Brain microvascular endothelial cell (primary cell): ENCODE results near the gene FUS.

Experiments
- DNase-seq: peaks from one replicate; pipeline ENCODE4 v3.0.0-alpha.2; 2020
- H3K27ac ChIP-seq: fragments of 250-450 bp; sonication (Bioruptor Pico); 2 replicates; pipeline ENCODE4 v1.5.1; 2020; ENCODE audit warnings: mild to moderate bottlenecking, moderate library complexity
- H3K27me3 ChIP-seq: fragments of 250-450 bp; sonication (Bioruptor Pico); replicated peaks from 2 replicates; pipeline ENCODE4 v1.5.1; 2020; ENCODE audit warnings: mild to moderate bottlenecking
- H3K36me3 ChIP-seq: fragments of 250-450 bp; sonication (Bioruptor Pico); replicated peaks from 2 replicates; pipeline ENCODE4 v1.5.1; 2020; ENCODE audit warnings: mild to moderate bottlenecking
- H3K4me3 ChIP-seq: 2 replicates; pipeline ENCODE4 v1.5.1; 2011; ENCODE audit warnings: low read depth, mild to moderate bottlenecking, control low read depth, low read length, moderate library complexity
- in situ Hi-C: cut with HindIII; loops from 2 replicates; pipeline ENCODE4 v1.10.0; 2017; ENCODE audit warnings: low sequenced_read_pairs, low pct_ligation_motif_present
- TF ChIP-seq, protein P1 (sequence below): IDR thresholded peaks from 2 replicates; pipeline ENCODE4 v1.5.1; 2011; ENCODE audit warnings: low read depth, mild to moderate bottlenecking, moderate library complexity, low read length, control low read depth, inconsistent platforms; ENCODE audit errors: missing control alignments

Gene FUS

DNA sequence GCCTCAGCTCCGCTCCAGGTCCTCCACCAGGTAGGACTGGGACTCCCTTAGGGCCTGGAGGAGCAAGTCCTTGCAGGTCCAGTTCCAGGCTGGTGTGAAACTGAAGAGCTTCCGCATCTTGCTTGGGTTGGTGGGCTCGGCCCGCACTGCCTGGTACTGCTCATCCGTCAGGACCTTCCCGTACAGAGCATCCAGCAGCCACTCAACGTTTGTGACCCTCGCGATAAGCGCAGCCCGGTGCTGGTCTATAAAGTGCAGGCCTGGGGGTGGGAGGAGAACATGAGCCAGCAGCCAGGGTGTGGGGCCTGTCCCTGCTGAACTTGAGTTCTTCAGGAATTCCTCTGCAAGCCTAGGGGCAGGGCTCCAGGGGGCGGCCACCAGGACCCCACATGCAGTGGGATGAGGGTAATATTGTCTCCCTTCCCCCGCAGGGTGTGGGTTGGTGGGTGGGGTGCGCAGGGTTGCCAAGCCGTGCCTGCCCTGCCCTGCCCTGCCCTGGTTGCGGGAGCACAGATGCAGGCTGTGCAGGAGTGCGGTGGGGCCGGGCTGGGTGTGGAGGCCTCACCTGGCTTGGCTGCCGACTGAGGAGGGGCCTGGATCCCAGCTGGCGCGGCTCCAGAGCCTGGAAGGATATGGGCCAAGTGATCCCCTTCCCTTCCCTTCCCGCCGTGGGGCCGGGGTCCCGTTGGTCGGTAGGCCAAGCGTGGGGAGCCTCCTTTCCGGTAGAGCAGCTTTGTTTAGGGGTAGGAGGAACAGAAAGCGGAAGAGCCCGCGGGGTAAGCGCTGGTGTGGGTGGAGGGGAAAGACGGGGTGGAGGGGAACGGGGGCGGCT, 21.9 kb downstream of the FUS start:
- H3K4me3 ChIP-seq: peak overlapping the region; percentile 65
- H3K27me3 ChIP-seq: no peaks in the 10 kb centered on the region
- H3K27ac ChIP-seq: no peak overlapping the region
- in situ Hi-C loops: no loop called here
- H3K36me3 ChIP-seq: peaks cover 11% of the 10 kb centered on the region
- TF ChIP-seq, protein P1, sequence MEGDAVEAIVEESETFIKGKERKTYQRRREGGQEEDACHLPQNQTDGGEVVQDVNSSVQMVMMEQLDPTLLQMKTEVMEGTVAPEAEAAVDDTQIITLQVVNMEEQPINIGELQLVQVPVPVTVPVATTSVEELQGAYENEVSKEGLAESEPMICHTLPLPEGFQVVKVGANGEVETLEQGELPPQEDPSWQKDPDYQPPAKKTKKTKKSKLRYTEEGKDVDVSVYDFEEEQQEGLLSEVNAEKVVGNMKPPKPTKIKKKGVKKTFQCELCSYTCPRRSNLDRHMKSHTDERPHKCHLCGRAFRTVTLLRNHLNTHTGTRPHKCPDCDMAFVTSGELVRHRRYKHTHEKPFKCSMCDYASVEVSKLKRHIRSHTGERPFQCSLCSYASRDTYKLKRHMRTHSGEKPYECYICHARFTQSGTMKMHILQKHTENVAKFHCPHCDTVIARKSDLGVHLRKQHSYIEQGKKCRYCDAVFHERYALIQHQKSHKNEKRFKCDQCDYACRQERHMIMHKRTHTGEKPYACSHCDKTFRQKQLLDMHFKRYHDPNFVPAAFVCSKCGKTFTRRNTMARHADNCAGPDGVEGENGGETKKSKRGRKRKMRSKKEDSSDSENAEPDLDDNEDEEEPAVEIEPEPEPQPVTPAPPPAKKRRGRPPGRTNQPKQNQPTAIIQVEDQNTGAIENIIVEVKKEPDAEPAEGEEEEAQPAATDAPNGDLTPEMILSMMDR: no peak
- DNase-seq: no peak

DNA sequence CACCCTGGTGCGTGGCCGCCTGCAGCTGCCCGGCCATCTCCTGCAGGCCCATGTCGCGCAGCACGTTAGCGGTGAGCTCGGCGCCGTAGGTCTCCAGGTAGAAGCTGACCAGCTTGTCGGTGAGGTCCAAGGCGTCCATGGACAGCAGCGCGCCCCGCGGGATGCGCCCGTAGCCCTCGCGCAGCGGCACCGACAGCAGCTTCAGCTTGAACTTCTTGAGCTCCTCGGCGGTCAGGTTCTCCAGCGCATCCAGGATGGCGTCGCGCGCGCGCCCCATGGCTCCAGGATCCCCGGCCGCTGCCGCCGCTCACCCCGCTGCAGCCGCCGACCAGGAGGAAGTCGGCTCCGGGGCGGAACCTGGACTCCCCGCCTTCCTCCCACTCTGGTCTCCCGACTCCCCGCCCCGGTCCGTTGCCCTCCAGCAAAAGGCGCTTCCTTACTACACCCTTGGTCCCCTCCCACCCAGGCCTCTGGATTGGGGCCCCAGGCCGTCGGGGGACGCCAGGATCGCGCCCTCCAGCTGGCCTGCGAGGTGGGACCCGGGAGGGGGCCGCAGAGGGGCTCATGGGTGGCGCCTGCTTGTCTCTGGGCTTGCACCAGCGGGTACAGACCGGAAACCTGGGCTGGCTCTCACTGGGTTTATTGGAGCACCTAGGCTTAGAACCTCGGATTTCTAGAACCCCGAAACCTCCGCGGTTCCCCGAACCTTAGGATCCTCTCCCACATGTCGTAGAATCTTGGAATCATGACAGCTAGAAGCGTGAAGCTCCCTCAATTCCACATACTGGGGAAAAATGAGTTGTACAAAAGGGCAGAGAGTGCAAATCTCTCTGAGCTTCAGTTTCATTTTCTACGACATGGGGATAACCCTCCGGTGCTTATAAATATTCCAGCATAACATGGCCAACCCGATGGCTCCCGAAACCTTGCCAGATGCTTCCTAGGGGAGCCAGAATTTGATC, 22.8 kb downstream of the FUS start, which contains the start of gene PYCARD:
Gene PYCARD, minus strand, starts transcription at position 347 of the 962 bp plus-strand sequence. Its CDS starts 70 bp downstream, at position 277.
- Histone ChIP-seq H3K4me3 (peak within 1 kb of the TSS; percentile 65), H3K27me3 (peaks cover 1% of the 10 kb centered on the region), H3K27ac (no peak within 1 kb of the TSS), H3K36me3 (peaks cover 5% of the 10 kb centered on the region)
- DNase-seq: no peak
- in situ Hi-C loops: no loop called here
- TF ChIP-seq, protein P1: no peak

DNA sequence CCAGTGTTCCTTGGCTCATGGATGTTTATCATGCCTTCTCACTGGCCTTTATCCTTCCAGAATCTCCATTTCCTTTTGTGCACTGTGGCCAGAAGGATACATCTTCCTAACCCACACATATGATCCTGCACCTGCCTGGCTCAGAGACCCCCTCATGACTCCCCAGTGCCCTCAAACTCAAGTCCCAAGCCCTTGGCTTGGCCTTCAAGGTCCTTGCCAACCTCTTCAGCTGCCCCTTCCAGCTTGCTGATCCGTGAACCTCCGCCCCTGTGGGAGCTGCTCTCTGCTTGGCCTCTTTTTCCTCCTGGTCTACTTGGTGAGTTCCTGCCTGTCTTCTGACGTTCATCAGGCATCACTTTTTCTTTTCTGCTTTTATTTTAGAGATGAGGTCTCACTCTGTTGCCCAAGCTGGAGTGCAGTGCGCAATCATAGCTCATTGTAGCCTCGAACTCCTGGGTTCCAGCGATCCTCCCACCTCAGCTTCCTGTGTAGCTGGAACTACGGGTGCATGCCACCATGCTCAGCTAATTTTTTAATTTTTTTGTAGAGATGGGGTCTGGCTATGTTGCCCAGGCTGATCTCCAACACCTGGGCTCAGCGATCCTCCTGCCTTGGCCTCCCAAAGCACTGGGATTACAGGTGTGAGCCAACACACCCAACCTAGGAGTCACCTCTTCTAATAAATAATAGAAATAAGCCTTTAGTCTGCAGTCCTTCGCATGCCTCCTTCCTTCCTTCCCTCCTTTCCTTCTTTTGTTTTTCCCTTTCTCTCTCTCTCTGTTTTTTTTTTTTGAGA, 25.1 kb downstream of the FUS start:
- DNase-seq: no peak
- H3K27me3 ChIP-seq: peaks cover 6% of the 10 kb centered on the region
- no peak overlapping the region for H3K27ac ChIP-seq
- no peaks in the 10 kb centered on the region for H3K36me3 ChIP-seq
- H3K4me3 ChIP-seq: no peak overlapping the region
- in situ Hi-C loops: no loop called here
- TF ChIP-seq, protein P1: no peak

DNA sequence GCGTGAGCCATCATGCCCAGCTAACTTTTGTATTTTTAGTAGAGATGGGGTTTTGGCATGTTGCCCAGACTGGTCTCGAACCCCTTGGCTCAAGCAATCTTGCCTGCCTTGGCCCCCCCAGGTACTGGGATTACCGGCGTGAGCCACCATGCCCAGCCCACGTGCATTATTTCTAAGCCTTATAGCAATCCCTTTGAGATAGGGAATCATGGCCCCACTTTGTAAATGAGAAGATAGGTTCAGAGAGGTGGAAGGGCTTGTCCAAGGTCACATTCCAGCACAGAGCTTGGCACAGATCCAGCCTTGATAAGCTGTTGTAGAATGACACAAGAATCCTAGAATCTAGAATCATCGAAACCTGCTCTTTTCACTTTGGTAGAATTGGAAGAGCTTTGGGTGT, 26.8 kb downstream of the FUS start:
- Histone ChIP-seq H3K4me3 (no peak overlapping the region), H3K36me3 (no peaks in the 10 kb centered on the region), H3K27me3 (peaks cover 6% of the 10 kb centered on the region), H3K27ac (no peak overlapping the region)
- TF ChIP-seq, protein P1: no peak
- in situ Hi-C loops: no loop called here
- no peak for DNase-seq

DNA sequence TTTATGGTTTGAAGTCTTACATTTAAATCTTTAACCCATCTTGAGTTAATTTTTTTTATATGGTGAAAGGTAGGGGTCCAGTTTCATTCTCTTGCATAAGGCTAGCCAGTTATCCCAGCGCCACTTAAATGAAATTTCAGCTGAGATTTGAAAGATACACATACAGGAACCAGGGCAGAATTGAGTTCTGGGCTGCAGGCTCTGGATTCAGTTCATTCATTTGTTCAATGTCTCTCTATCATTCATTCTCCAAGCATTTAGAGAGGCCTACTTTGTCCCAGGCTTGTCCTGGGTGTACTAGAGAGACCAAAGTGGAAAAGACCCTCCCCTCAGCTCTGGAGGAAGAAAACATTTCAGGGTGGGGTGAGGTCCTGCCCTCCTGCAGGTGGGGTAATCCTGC, 33.4 kb downstream of the FUS start:
- Histone ChIP-seq H3K4me3 (no peak overlapping the region), H3K36me3 (no peaks in the 10 kb centered on the region), H3K27me3 (peaks cover 43% of the 10 kb centered on the region), H3K27ac (no peak overlapping the region)
- no peak for DNase-seq
- TF ChIP-seq, protein P1: no peak
- in situ Hi-C loops: no loop called here
